ENCODE measurements around the gene MSI2.

Gene MSI2

DNA sequence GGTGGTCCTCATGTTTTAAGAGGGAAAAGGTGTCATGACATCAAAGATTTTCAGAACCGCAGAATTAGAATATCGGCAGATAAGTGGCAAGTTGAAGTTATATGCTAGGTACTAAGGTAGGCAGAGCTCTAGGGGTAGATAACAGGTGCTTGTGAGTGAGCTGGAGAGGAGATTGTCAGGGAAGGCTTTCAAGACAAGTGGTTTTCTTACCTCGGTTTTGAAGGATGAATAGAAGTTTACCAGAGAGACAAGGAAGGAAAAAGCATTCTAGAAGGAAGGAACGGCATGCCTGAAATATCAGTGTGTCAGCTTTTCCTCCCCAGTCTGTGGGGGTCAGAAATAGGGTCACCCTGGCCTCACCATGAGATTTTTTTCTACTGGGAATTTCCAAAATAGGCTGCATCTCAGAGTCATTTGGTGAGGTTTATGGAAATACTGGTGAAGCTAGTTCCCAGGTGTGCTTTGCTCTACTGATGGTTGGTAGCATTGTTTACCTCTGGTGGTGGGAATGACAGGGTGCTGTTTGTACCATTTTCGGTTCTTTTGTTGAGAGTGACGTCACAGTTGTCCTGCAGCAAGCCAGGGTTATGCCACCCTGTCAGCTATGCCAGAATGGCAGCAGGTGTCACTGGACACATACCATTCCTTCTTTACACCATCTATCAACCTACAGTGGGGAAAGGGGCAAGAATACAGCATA is 112.5 kb downstream of the MSI2 start:
- no peak for DNase-seq (ENCODE audit: low read depth, low spot score)

GRCh38 chr17:57369509-57369945 is 113.2 kb downstream of the MSI2 start:
- no peak for DNase-seq (ENCODE audit: low read depth, low spot score)

- peak; percentile 59 for DNase-seq (ENCODE audit: low read depth, low spot score)
Measured at GRCh38 chr17:57370037-57370581, 113.8 kb downstream of the MSI2 start.

- DNase-seq (ENCODE audit: low read depth, low spot score), result no peak
Measured at GRCh38 chr17:57370619-57371018, 114.3 kb downstream of the MSI2 start.

DNA sequence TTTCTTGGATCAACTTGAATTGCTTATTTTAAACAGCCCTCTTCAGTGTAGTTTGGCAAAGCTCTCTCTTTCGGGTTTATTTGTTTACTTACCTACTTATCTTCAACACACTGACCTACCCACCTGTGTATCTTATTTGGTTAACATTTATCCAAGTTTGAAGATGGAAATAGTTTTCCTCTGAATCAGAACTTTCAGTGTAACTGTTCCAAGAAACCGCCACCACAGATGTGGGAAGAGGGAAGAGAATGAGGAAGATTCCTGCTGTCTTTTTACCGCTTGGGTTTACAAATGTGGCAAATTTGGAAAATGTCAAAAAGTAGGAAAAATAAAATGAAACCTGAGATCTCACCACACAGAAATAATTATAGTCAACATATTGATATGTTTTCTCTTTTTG is 115.8 kb downstream of the MSI2 start:
- peak; percentile 58 for DNase-seq (ENCODE audit: low read depth, low spot score)

DNA sequence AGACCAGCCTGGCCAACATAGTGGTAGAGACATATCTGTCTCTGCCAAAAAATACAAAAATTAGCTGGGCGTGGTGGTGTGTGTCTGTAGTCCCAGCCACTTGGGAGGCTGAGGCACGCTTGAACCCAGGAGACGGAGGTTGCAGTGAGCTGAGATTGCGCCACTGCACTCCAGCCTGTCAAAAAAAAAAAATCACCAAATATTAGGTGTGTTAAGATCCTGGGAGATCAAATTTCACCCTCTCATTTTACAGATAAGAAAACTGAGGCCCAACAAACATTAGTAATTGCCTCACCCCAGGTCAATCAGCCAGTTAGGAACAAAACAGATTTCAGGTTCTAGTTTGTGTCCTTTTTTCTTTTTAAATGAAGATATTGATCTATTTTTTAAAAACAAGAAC is 116.7 kb downstream of the MSI2 start:
- no peak for DNase-seq (ENCODE audit: low read depth, low spot score)

DNA sequence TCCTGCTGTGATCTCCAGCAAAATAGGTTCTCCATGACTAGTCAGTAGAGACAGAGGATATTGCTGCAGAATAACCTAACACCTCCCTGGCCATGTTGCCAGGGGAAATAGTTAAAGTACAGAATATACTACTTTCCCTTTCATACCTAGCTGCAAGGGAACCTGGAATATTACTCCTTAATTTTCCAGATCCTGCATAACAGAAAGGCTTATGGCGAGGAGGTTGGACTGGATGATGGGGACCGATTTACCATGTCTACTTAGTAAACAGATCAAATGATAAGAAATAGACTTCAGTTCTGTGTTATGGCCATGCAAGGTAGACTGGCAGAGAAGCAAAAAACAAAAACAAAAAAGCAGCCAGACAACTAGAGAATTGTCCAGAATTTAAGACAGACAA is 117.4 kb downstream of the MSI2 start:
- no peak for DNase-seq (ENCODE audit: low read depth, low spot score)

GRCh38 chr17:57375040-57375769 is 118.9 kb downstream of the MSI2 start:
- no peak for DNase-seq (ENCODE audit: low read depth, low spot score)

GRCh38 chr17:57375770-57376225 is 119.5 kb downstream of the MSI2 start:
- DNase-seq (ENCODE audit: low read depth, low spot score), result peak; percentile 46

- DNase-seq (ENCODE audit: low read depth, low spot score), result no peak
Measured at GRCh38 chr17:57377094-57377493, 120.8 kb downstream of the MSI2 start.

- DNase-seq (ENCODE audit: low read depth, low spot score), result peak; percentile 55
Measured at GRCh38 chr17:57379237-57379894, 123.0 kb downstream of the MSI2 start.

GRCh38 chr17:57379895-57380434 is 123.6 kb downstream of the MSI2 start:
- DNase-seq (ENCODE audit: low read depth, low spot score), result no peak

- DNase-seq (ENCODE audit: low read depth, low spot score), result no peak
Measured at GRCh38 chr17:57381498-57381897, 125.2 kb downstream of the MSI2 start.

DNA sequence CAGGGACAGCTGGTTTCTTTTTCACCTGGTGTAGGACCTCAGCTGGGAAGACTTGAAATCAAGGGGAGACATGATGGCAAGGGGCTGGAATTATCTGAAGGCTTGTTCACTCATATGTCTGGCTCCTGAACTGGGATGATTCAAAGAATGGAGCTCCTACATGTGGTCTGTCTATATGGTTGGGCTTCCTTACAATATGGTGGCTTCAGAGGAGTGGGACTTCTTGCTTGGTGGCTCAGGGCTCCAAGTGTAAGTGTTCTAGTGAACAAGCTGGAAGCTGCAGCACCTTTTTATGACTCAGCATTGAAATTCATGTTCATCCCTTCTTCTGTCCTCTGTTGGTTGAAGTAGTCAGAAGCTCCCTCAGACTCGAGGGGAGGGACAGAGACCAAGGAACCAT is 127.9 kb downstream of the MSI2 start:
- DNase-seq (ENCODE audit: low read depth, low spot score), result no peak

DNA sequence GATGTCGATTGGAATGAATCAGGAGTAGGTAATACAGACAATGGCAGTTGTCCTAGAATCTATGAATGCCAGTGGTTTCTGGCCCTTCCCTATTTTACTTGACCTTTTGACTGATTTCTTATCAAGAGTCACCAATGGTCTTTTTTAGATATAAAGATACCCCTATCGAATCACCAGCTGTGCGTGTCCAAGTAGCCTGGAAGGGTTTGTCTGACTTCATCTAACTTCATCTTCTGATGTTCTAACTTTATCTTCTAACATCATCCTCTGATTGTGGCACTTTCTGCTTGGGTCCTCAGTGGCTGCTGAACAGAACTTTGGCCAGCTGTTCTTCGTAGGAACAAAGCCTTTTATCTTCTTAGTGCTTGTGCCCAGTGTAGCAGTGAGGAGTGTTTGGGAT is 129.7 kb downstream of the MSI2 start:
- no peak for DNase-seq (ENCODE audit: low read depth, low spot score)

- no peak for DNase-seq (ENCODE audit: low read depth, low spot score)
Measured at GRCh38 chr17:57387575-57387974, 131.3 kb downstream of the MSI2 start.

GRCh38 chr17:57388131-57388725 is 131.9 kb downstream of the MSI2 start:
- DNase-seq (ENCODE audit: low read depth, low spot score), result no peak

DNA sequence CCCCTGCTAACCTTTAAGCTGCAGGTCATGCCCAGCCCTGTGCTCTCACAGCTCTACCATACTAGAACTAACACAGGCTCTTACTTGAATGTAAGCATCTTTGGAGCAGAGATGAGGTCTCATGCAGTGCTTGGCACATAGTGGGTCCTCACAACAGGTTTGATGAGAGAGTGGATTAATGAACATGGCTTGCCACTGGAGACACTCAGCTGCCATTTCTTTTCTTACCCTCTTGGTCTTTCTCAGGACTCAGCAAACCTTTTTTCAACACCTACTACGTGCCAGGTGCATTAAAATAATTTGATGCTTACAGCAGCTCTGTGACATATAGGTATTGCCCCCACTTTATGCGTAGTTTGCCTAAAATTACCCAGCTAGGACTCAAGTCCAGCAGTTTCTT is 133.2 kb downstream of the MSI2 start:
- DNase-seq (ENCODE audit: low read depth, low spot score), result no peak

- DNase-seq (ENCODE audit: low read depth, low spot score), result no peak
Measured at GRCh38 chr17:57391076-57391825, 134.9 kb downstream of the MSI2 start.

- no peak for DNase-seq (ENCODE audit: low read depth, low spot score)
Measured at GRCh38 chr17:57391857-57392471, 135.6 kb downstream of the MSI2 start.
